HK-2 (cell line): ENCODE measurements around the gene DUS3L.
"Not testable (repeated sequence)": the region's sequence is repeated elsewhere in the genome, so short reads cannot be mapped to it uniquely, and the experiment has no call there.

Experiments
- DNase-seq: peaks from one replicate; pipeline ENCODE4 v3.0.0-alpha.2; 2018; ENCODE audit not compliant: unreplicated experiment

Gene DUS3L

DNA sequence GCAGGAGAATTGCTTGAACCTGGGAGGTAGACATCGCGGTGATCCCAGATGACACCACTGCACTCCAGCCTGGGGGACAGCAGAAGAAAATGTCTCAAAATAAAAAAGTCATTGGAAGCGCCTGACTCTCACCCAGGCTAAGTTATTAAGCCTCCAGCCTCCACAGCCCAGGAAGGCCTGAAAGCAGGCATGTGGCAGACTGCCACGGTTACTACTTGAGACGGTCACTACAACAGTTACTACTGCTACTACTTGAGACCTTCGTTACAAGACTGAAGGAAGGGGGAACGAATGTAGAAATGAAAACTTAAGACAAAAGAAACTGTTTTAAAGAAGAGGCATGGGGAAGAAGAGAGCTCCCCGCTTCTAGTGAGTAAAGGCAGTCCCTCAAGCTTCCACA, 16.0 kb downstream of the DUS3L start:
- no peak for DNase-seq

GRCh38 chr19:5773276-5773675, 17.7 kb downstream of the DUS3L start:
- no peak for DNase-seq

GRCh38 chr19:5772416-5772815, 18.5 kb downstream of the DUS3L start:
- no peak for DNase-seq

DNA sequence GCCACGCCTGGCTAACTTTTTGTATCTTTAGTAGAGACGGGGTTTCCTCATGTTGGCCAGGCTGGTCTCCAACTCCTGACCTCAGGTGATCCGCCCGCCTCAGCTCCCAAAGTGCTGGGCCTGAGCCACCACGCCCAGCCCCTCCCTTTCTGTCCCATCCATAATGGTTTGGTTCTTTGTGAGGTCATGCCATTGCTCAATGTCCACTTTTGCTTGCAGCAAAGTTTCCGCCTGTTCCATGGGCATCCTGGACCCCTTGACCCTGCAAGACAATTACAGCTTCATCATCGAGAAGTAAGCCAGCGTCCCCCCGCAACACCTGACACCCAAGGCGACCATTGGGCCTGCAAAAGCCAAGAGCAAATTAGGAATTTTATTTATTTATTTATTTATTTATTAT, 23.0 kb downstream of the DUS3L start:
- DNase-seq: no peak

GRCh38 chr19:5765220-5765619, 25.7 kb downstream of the DUS3L start:
- no peak for DNase-seq

- no peak for DNase-seq
Measured at GRCh38 chr19:5762608-5763217, 28.2 kb downstream of the DUS3L start.

GRCh38 chr19:5753743-5754142, 37.2 kb downstream of the DUS3L start:
- DNase-seq: no peak

DNA sequence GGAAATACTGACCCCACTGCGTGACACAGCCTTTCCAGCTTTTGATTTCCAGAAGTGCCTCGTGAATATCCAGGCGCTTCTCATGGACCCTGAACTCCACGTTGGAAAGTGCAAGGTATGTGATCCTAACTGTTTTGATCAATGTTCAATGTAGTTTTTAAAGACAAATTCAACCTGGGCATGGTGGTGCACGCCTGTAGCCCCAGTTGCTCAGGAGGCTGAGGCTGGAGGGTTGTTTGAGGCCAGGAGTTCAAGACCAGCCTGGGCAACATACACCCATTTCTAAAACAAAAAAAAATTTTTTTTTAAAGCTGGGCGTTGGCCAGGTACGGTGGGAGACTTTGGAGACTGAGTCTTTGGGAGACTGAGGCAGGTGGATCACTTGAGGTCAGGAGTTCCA, 39.3 kb downstream of the DUS3L start:
- no peak for DNase-seq

- no peak for DNase-seq
Measured at GRCh38 chr19:5749505-5749904, 41.5 kb downstream of the DUS3L start.

GRCh38 chr19:5748920-5749319, 42.0 kb downstream of the DUS3L start:
- DNase-seq: not testable (repeated sequence)

DNA sequence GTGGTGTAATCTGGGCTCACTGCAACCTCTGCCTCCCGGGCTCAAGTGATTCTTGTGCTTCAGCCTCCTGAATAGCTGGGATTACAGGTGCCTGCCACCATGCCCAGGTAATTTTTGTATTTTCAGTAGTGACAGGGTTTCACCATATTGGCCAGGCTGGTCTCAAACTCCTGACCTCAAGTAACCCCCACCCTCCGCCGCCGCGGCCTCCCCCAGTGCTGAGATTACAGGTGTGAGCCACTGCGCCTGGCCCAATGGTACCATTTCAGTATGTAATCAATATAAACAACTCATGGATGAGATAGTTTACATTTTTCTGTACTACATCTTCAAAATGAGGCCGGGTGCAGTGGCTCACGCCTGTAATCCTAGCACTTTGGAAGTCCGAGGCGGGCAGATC, 46.0 kb downstream of the DUS3L start:
- not testable (repeated sequence) for DNase-seq

DNA sequence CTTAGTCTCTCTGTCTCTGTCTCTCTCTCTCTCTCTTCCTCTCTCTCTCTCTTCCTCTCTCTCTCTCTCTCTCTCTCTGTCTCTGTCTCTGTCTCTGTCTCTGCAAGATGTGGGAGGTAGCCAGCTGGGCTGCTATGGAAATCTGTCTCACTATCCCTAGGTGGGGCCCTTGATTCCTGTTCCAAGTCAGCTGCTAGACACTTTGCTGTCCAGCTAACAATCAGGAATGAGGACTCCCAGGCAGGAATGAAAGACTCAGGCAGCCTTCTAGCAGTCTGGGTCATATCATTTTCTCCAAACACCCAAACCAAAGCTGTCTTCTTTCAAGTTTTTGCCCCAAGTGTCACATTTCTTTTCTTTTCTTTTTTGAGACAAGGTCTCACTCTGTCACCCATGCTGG, 47.3 kb downstream of the DUS3L start:
- DNase-seq: no peak

- DNase-seq: no peak
Measured at GRCh38 chr19:5742051-5742450, 48.9 kb downstream of the DUS3L start.

GRCh38 chr19:5738423-5738822, 52.5 kb downstream of the DUS3L start:
- DNase-seq: no peak
